Activated CD8-positive, alpha-beta memory T cell treated with anti-CD3 and anti-CD28 coated beads for 24 hours (primary cell): ENCODE data around the gene APOL4.
"Not testable (repeated sequence)": the region's sequence is repeated elsewhere in the genome, so short reads cannot be mapped to it uniquely, and the experiment has no call there.

ENCODE experiments used
- DNase-seq: peaks from one replicate; pipeline ENCODE4 v3.0.0-alpha.2; 2020

APOL4 gene

GRCh38 chr22:36204632-36205015, 3.0 kb upstream of the APOL4 start:
- no peak for DNase-seq

GRCh38 chr22:36204001-36204631, 2.5 kb upstream of the APOL4 start:
- no peak for DNase-seq

GRCh38 chr22:36203441-36203840, 1.8 kb upstream of the APOL4 start:
- not testable (repeated sequence) for DNase-seq

GRCh38 chr22:36202906-36203305, 1.3 kb upstream of the APOL4 start:
- not testable (repeated sequence) for DNase-seq

GRCh38 chr22:36201025-36201424, 584 bp downstream of the APOL4 start:
- DNase-seq, result not testable (repeated sequence)

GRCh38 chr22:36199001-36199551, 2.5 kb downstream of the APOL4 start:
- no peak for DNase-seq

GRCh38 chr22:36198536-36198935, 3.1 kb downstream of the APOL4 start:
- no peak for DNase-seq

GRCh38 chr22:36197514-36198146, 4.0 kb downstream of the APOL4 start:
- DNase-seq, result no peak

- no peak for DNase-seq
Measured at GRCh38 chr22:36197065-36197440, 4.6 kb downstream of the APOL4 start.

- no peak for DNase-seq
Measured at GRCh38 chr22:36196254-36197064, 5.2 kb downstream of the APOL4 start.

- DNase-seq, result peak; percentile 73
Measured at GRCh38 chr22:36194971-36195370, 6.6 kb downstream of the APOL4 start.

GRCh38 chr22:36194385-36194784, 7.2 kb downstream of the APOL4 start:
- no peak for DNase-seq

- no peak for DNase-seq
Measured at GRCh38 chr22:36193577-36193976, 8.0 kb downstream of the APOL4 start.

- no peak for DNase-seq
Measured at GRCh38 chr22:36193171-36193570, 8.4 kb downstream of the APOL4 start.

GRCh38 chr22:36192542-36192941, 9.1 kb downstream of the APOL4 start:
- no peak for DNase-seq

GRCh38 chr22:36191106-36191836, 10.3 kb downstream of the APOL4 start:
- DNase-seq, result peak; percentile 42

- DNase-seq, result not testable (repeated sequence)
Measured at GRCh38 chr22:36187862-36188261, 13.7 kb downstream of the APOL4 start.

GRCh38 chr22:36185828-36186624, 15.6 kb downstream of the APOL4 start:
- DNase-seq, result no peak

- peak; percentile 43 for DNase-seq
Measured at GRCh38 chr22:36184433-36185025, 17.1 kb downstream of the APOL4 start.

GRCh38 chr22:36183446-36183845, 18.2 kb downstream of the APOL4 start:
- peak; percentile 47 for DNase-seq

- DNase-seq, result peak; percentile 32
Measured at GRCh38 chr22:36182857-36183256, 18.8 kb downstream of the APOL4 start.

- no peak for DNase-seq
Measured at GRCh38 chr22:36182056-36182455, 19.6 kb downstream of the APOL4 start.
